ENCODE data around the gene B9D2.

The B9D2 gene

DNA sequence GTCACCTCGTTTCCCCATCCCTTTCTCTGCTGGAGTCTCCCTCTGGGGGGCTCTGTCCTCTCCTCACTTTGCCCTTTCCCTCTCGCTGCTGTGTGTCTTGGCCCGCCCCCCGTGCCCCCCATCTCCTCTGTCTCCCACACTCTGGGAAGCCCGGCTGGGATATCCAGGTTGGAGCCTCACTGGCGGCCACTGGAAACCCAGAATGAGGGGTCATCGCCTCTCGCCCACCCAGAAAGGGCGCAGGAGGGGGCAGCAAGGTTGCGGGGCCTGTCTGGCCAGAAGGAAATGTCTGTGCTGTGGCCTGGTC, 38.4 kb downstream of the B9D2 start:
- TF ChIP-seq ARNTL (CRISPR knock-in tag; IDR thresholded peaks at IDR 0.05; ENCODE audit: borderline replicate concordance, low read depth), result no peak
- TF ChIP-seq OSR1 (CRISPR knock-in tag; IDR thresholded peaks at IDR 0.05), result no peak
- TF ChIP-seq BACH2 (CRISPR knock-in tag; IDR thresholded peaks at IDR 0.05; ENCODE audit: borderline replicate concordance), result no peak
- no peak for TF ChIP-seq ZNF565 (CRISPR knock-in tag; conservative IDR thresholded peaks at IDR 0.05; ENCODE audit: low read depth)
- no peak for TF ChIP-seq TOX (CRISPR knock-in tag; IDR thresholded peaks at IDR 0.05; ENCODE audit: borderline replicate concordance)
- TF ChIP-seq CSDC2 (CRISPR knock-in tag; IDR thresholded peaks at IDR 0.05), result no peak
- TF ChIP-seq POU6F1 (CRISPR knock-in tag; IDR thresholded peaks at IDR 0.05; ENCODE audit: borderline replicate concordance, low read depth), result no peak
- no peak for TF ChIP-seq PPARA (CRISPR knock-in tag; IDR thresholded peaks at IDR 0.05; ENCODE audit: borderline replicate concordance)
- TF ChIP-seq ZNF70 (CRISPR knock-in tag; IDR thresholded peaks at IDR 0.05), result no peak
- no peak for TF ChIP-seq ZFP30 (CRISPR knock-in tag; IDR thresholded peaks at IDR 0.05)
- TF ChIP-seq, protein P1, sequence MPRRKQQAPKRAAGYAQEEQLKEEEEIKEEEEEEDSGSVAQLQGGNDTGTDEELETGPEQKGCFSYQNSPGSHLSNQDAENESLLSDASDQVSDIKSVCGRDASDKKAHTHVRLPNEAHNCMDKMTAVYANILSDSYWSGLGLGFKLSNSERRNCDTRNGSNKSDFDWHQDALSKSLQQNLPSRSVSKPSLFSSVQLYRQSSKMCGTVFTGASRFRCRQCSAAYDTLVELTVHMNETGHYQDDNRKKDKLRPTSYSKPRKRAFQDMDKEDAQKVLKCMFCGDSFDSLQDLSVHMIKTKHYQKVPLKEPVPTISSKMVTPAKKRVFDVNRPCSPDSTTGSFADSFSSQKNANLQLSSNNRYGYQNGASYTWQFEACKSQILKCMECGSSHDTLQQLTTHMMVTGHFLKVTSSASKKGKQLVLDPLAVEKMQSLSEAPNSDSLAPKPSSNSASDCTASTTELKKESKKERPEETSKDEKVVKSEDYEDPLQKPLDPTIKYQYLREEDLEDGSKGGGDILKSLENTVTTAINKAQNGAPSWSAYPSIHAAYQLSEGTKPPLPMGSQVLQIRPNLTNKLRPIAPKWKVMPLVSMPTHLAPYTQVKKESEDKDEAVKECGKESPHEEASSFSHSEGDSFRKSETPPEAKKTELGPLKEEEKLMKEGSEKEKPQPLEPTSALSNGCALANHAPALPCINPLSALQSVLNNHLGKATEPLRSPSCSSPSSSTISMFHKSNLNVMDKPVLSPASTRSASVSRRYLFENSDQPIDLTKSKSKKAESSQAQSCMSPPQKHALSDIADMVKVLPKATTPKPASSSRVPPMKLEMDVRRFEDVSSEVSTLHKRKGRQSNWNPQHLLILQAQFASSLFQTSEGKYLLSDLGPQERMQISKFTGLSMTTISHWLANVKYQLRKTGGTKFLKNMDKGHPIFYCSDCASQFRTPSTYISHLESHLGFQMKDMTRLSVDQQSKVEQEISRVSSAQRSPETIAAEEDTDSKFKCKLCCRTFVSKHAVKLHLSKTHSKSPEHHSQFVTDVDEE (CRISPR knock-in tag; IDR thresholded peaks at IDR 0.05), result no peak
- TF ChIP-seq RARB (CRISPR knock-in tag; IDR thresholded peaks at IDR 0.05), result no peak
- TF ChIP-seq ZC3H10 (CRISPR knock-in tag; IDR thresholded peaks at IDR 0.05), result no peak
- TF ChIP-seq SNAI2 (CRISPR knock-in tag; IDR thresholded peaks at IDR 0.05), result no peak
- TF ChIP-seq TCF4 (CRISPR knock-in tag; IDR thresholded peaks at IDR 0.05; ENCODE audit: borderline replicate concordance), result no peak
- TF ChIP-seq ESRRG (CRISPR knock-in tag; IDR thresholded peaks at IDR 0.05), result no peak
- TF ChIP-seq ZFP3 (CRISPR knock-in tag; IDR thresholded peaks at IDR 0.05), result no peak
- TF ChIP-seq ISL1 (CRISPR knock-in tag; IDR thresholded peaks at IDR 0.05), result no peak
- no peak for TF ChIP-seq PATZ1 (CRISPR knock-in tag; IDR thresholded peaks at IDR 0.05; ENCODE audit: borderline replicate concordance)
- ATAC-seq, result peak; percentile 0; the same call in 2 of the 3 replicates

DNA sequence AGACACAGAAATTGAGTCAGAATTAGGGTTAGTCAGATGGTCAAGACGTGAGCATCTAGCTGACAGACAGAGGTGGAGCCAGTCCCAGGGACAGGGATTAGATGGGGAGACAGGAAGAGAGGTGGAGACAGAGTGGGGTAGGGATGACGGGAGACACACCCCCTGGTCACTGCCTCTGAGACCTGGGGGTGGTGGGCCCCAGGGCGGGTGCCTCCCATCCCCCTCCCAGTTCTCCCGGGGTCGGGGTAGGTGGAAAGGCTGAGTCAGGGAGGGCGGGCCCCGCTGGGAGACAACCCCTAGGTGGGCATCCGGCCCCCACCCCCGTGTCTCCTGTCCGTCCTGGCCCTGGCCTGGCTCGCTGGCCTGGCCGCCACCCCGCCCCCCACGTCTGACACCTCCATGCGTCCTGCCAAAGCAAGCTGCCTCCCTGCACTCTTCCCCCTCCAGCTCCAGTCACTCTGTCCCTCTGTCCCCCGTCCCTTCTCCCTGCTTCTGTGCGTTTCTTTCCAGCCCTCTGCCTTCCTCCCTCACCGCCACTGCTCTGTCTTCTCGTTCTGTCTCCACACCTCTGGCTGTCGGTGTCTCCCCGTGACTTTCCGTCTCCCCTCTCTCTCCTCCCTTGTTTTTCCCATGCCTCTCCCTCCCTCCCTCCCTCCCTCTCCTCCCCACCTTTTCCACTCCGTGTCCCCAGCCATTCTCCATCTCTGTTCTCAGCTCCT, 38.9 kb downstream of the B9D2 start:
- TF ChIP-seq BACH2 (CRISPR knock-in tag; IDR thresholded peaks at IDR 0.05; ENCODE audit: borderline replicate concordance), result no peak
- no peak for TF ChIP-seq OSR1 (CRISPR knock-in tag; IDR thresholded peaks at IDR 0.05)
- TF ChIP-seq PPARA (CRISPR knock-in tag; IDR thresholded peaks at IDR 0.05; ENCODE audit: borderline replicate concordance), result no peak
- TF ChIP-seq ZFP3 (CRISPR knock-in tag; IDR thresholded peaks at IDR 0.05), result no peak
- TF ChIP-seq CSRNP3 (CRISPR knock-in tag; IDR thresholded peaks at IDR 0.05), result no peak
- TF ChIP-seq POU6F1 (CRISPR knock-in tag; IDR thresholded peaks at IDR 0.05; ENCODE audit: borderline replicate concordance, low read depth), result no peak
- TF ChIP-seq, protein P1 (CRISPR knock-in tag; IDR thresholded peaks at IDR 0.05), result no peak
- TF ChIP-seq CREB5 (CRISPR knock-in tag; IDR thresholded peaks at IDR 0.05; ENCODE audit: low read depth), result no peak
- no peak for TF ChIP-seq ARNTL (CRISPR knock-in tag; IDR thresholded peaks at IDR 0.05; ENCODE audit: borderline replicate concordance, low read depth)
- no peak for TF ChIP-seq ZFP30 (CRISPR knock-in tag; IDR thresholded peaks at IDR 0.05)
- TF ChIP-seq ESRRG (CRISPR knock-in tag; IDR thresholded peaks at IDR 0.05), result no peak
- no peak for TF ChIP-seq ZNF565 (CRISPR knock-in tag; conservative IDR thresholded peaks at IDR 0.05; ENCODE audit: low read depth)
- no peak for TF ChIP-seq RARB (CRISPR knock-in tag; IDR thresholded peaks at IDR 0.05)
- no peak for TF ChIP-seq ISL1 (CRISPR knock-in tag; IDR thresholded peaks at IDR 0.05)
- no peak for TF ChIP-seq TCF4 (CRISPR knock-in tag; IDR thresholded peaks at IDR 0.05; ENCODE audit: borderline replicate concordance)
- ATAC-seq, result peak; percentile 36

All from SK-N-SH treated with all-trans-retinoic acid at 6 μM for 48 hours (cell line).